Kidney epithelial cell (primary cell): ENCODE measurements around the gene RAB34. TPM values are rescaled to one million over a fixed set of nuclear protein-coding genes. Genes with fewer than 3 reads are reported as not detected.
A peak's percentile ranks its signal among the peaks of the same experiment; 100 is the strongest.

Experiments used
- DNase-seq: peaks from one replicate; pipeline ENCODE4 v3.0.0-alpha.2; 2010; ENCODE audit warnings: low read depth
- H3K27me3 ChIP-seq: 2 replicates; pipeline ENCODE4 v1.6.0; 2011; ENCODE audit warnings: low read length; ENCODE audit not compliant: control insufficient read depth, insufficient read depth
- H3K36me3 ChIP-seq: 2 replicates; pipeline ENCODE4 v1.5.1; 2011; ENCODE audit warnings: low read length; ENCODE audit not compliant: control insufficient read depth, insufficient read depth
- H3K4me3 ChIP-seq: 2 replicates; pipeline ENCODE4 v1.5.1; 2011; ENCODE audit warnings: low read depth, mild to moderate bottlenecking, control low read depth, low read length
- CTCF ChIP-seq: IDR thresholded peaks from 2 replicates; pipeline ENCODE4 v1.5.1; 2011; ENCODE audit warnings: mild to moderate bottlenecking, moderate library complexity, low read length, control low read depth, inconsistent platforms; ENCODE audit not compliant: insufficient read depth, poor library complexity, severe bottlenecking
- total RNA-seq: library from RNA; depleted of rRNA; stranded (reverse); fragments of >200 nt; gene quantifications from 2 replicates; pipeline ENCODE4 v1.2.3, GENCODE V29; 2015

RAB34 gene
- total RNA-seq, 1 donor from 2014 or later: 314 TPM

- no peak for DNase-seq
- peaks cover 9% of the 10 kb centered on the region for H3K36me3 ChIP-seq
- no peak overlapping the region for H3K4me3 ChIP-seq
- TF ChIP-seq CTCF: peak; percentile 100
- H3K27me3 ChIP-seq: no peaks in the 10 kb centered on the region
Observed at GRCh38 chr17:28750178-28751047, 32.7 kb upstream of the RAB34 start.

GRCh38 chr17:28749516-28750177, 32.0 kb upstream of the RAB34 start:
- DNase-seq: no peak
- Histone ChIP-seq H3K4me3 (no peak overlapping the region), H3K27me3 (no peaks in the 10 kb centered on the region), H3K36me3 (peaks cover 9% of the 10 kb centered on the region)
- TF ChIP-seq CTCF: no peak

- TF ChIP-seq CTCF: no peak
- Histone ChIP-seq H3K4me3 (no peak overlapping the region), H3K36me3 (peaks cover 9% of the 10 kb centered on the region), H3K27me3 (no peaks in the 10 kb centered on the region)
- no peak for DNase-seq
Observed at GRCh38 chr17:28748852-28749515, 31.3 kb upstream of the RAB34 start.

- Histone ChIP-seq H3K4me3 (no peak overlapping the region), H3K27me3 (no peaks in the 10 kb centered on the region), H3K36me3 (peaks cover 9% of the 10 kb centered on the region)
- TF ChIP-seq CTCF: no peak
- no peak for DNase-seq
Observed at GRCh38 chr17:28747801-28748750, 30.4 kb upstream of the RAB34 start.

GRCh38 chr17:28747051-28747691, 29.5 kb upstream of the RAB34 start:
- H3K36me3 ChIP-seq: peaks cover 9% of the 10 kb centered on the region
- no peak for DNase-seq
- TF ChIP-seq CTCF: no peak
- H3K4me3 ChIP-seq: no peak overlapping the region
- no peaks in the 10 kb centered on the region for H3K27me3 ChIP-seq
